Stimulated activated CD4-positive, alpha-beta T cell treated with anti-CD3 and anti-CD28 coated beads, Interleukin-12 subunit alpha, Interleukin-12 subunit beta, amount 100 ng/mL, for 48 hours (primary cell): Measurements from ENCODE around the gene MMS19.
A peak's percentile ranks its signal among the peaks of the same experiment; 100 is the strongest.

Experiments used
- DNase-seq, 3 donors: peaks; one replicate each; pipeline ENCODE4 v3.0.0-alpha.2; 2020; ENCODE audit warnings: low read depth in 2 of 3, low spot score in 1 of 3

The MMS19 gene, protein sequence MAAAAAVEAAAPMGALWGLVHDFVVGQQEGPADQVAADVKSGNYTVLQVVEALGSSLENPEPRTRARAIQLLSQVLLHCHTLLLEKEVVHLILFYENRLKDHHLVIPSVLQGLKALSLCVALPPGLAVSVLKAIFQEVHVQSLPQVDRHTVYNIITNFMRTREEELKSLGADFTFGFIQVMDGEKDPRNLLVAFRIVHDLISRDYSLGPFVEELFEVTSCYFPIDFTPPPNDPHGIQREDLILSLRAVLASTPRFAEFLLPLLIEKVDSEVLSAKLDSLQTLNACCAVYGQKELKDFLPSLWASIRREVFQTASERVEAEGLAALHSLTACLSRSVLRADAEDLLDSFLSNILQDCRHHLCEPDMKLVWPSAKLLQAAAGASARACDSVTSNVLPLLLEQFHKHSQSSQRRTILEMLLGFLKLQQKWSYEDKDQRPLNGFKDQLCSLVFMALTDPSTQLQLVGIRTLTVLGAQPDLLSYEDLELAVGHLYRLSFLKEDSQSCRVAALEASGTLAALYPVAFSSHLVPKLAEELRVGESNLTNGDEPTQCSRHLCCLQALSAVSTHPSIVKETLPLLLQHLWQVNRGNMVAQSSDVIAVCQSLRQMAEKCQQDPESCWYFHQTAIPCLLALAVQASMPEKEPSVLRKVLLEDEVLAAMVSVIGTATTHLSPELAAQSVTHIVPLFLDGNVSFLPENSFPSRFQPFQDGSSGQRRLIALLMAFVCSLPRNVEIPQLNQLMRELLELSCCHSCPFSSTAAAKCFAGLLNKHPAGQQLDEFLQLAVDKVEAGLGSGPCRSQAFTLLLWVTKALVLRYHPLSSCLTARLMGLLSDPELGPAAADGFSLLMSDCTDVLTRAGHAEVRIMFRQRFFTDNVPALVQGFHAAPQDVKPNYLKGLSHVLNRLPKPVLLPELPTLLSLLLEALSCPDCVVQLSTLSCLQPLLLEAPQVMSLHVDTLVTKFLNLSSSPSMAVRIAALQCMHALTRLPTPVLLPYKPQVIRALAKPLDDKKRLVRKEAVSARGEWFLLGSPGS

DNA sequence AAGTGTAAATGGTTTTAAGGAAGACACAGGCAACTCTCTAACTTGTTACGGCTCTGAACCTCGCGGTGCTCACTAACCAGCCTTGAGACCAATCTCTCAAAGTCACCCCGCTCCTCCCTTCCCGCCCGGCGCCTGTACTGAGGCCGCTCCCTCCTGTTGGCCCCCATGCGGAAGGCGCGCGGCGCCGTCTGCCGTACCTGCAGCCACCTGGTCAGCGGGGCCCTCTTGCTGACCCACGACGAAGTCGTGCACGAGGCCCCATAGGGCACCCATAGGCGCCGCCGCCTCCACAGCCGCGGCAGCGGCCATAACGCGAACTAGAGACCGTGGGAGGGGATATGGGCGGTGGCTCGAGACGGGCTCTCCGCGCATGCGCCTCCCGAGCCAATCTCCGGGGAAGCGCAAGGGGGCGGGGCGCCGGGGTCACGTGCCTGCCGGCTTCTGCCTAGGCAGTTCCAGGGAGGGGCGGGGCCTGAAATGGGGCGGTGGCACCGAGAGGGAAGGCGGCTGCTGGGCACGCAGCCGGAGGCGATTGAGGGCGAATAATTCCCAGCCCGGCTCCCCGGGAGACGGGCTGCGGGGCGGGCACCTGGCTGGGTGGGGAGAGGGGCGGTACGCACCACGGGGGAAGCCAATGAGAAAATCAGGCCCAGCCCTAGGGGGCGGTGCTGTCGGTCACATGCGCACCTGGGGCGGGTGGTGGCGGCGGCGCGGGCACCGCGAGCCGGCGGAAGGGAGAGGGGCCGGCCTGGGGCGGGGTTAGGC lies at the start of gene MMS19:
TSS of gene MMS19 (minus strand) at position 347 of the 765 bp plus-strand sequence. CDS start at position 309, 38 bp downstream.
- DNase-seq, result peak; percentile 97 to 100 (median 99)

DNA sequence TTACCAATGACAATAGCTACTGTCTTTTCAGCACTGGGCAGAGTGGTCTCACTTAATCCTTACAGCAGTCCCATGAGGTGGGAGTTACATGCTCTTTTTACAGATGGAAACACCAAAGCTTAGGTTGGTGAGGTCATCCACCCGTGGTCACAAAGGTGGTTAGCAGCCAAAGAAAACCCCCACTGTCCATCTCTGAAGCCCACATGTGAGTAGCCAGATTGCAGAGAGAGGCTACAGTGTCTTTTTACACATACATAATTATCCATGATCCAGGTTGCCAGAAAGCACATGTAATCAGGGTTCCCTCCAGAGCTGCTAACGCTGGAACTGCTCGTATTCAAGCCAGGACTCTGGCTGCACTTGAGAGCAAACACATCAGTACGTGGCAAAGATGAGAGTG lies 49.7 kb upstream of the MMS19 start:
- no peak for DNase-seq

- no peak for DNase-seq
These were observed 49.0 kb upstream of the MMS19 start for GRCh38 chr10:97547271-97547600.

DNA sequence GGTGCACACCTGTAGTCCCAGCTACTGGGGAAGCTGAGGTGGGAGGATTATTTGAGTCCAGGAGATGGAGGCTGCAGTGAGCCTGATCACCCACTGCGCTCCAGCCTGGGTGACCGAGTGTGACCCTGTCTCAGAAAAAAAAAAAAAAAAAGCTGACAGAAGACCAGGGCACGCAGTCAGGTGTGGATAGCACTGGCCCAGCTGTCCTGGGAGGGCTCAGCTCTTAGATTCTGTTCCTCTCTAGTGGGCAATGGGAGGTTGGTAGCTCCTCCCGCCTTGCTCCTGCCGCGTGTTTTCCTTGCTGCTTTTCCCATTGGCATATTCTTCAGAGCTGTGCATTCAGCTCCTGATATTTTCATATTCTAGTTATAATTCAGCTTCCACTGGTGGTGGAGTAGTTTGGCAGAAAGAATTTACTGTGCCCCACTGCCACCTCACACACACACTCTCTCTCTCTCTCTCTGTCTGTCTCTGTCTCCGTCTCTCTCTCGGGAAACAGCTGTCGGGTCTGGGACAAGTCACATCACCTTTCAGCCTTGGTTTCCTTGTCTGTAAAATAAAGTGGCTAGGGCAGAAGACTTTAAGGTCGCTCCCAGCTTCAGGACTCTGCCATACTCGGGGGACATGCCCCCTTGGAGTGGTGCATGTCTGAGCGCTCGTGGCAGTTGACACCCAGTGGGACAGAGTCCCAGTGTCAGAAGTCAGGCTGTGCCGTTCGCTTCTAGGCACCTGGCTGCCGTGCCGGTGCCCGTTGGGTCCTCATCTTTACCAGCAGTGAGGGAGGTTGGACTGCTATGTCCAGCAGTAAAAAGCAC lies 48.4 kb upstream of the MMS19 start:
- DNase-seq, result no peak

- DNase-seq, result peak; percentile 60 to 62 (median 62)
These were observed 44.9 kb upstream of the MMS19 start for GRCh38 chr10:97543025-97543546.

DNA sequence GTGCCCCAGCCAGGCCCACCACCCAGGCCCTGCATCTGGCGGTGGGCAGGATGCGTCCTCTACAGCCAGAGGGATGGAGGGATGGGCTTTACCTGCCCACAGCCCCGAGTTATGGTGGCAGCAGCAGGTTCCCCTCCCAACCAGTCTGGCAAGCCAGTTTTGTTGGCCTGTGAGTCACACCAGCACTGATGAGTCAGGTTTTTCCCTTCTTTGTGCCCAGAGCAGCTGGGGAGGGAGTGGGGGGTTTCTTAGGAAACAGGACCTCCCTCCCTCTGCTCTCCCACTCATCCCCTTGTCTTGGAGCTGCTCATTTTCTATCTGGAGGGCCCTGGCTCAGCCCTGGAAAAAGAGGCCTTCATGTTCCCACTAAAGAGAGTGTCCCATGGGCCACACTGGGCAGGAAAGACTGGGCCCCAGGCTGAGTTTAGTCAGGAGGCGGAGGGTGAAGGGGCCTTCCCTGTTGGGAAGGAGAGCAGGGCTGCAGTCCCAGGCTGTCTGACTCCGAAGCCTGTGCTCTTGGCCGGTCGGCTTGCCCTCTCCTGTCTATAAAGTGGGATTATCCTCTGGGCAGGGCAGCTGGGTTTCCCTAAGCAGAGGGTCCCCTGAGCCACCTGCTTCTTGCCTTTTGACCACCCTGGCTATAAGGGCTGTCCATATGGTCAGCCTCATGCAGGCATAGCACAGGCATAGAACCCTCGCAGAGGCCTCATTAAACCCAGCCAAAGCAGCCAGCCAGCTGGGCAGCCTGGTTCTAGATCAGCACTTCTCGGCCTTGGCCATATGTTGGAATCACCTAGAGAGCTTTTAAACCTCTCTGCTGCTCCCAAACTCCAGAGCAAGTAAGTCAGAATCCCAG lies 44.2 kb upstream of the MMS19 start:
- DNase-seq, result peak in 2 of 3 donors; percentile 12 to 32

DNA sequence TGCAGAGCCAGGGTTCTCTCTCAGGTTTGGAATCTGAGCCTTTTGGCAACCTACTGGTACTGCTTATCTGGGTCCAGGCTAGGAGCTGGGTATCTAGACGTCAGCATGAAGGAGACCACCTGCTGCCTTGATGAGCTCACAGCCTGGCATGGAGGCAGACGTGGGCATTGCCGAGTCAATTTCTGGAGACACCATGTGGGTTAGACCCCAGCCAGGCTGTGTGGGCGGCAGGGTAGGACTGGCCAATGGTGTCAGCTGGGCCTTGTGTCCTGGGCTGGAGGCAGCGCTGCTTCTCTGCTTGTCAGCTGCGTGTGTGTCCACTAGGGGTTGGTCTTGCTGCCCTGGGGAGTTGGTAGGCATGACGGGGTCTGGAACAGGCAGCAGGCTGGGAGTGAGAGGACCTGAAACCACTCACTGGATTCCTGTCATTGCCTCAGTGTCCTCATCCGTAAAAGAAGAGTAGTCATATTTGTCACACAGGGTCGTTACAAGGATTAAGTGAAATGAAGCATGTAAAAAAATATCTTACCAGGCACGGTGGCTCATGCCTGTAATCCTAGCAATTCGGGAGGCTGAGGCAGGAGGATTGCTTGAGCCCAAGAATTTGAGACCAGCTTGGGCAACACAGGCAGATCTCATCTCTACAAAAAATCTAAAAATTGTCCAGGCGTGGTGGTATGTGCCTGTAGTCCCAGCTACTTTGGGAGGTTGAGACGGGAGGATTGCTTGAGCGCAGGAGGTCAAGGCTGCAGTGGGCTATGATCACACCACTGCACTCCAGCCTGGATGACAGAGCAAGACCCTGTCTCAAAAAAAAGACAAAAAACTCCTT lies 42.7 kb upstream of the MMS19 start:
- no peak for DNase-seq

GRCh38 chr10:97539523-97540200 lies 41.4 kb upstream of the MMS19 start:
- no peak for DNase-seq

DNA sequence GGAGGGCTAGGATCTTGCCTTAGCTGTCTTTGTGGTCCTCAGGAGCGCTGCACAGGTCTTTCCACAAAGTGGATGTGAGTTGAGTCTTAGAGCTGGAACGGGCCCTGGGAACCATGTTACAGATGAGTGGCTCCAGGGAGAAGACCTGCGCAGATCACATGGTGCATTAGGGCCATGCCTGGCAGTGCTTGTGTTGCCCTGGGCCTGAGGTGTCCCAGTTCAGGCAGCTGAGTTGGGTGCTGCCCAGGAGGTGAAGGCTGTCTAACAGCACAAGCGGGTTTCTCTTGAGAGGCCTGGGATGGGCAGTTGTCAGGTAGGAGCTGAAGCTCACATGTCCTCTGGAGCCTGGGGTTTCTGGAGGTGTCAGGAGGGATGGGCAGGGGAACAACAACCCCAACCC lies 40.6 kb upstream of the MMS19 start:
- no peak for DNase-seq

DNA sequence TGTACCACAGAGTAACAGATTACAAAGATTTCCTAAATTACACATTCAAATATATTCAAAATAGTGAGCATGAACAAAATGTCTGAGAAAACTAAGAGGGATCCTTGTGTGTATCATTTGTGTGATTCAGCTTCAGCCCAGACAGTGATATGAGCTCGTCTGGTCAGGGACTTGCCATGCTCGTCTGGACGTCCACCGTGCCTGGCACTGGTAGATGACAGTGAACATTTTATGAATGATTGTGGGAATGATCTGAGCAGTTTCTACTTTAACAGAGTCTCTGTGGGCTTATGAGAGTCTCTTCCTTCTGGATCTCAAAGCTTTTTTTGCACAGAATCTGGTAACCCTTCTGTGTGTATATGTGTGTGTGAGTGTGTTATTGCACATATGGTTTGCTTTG lies 40.2 kb upstream of the MMS19 start:
- no peak for DNase-seq

GRCh38 chr10:97537186-97537869 lies 39.1 kb upstream of the MMS19 start:
- DNase-seq, result no peak

DNA sequence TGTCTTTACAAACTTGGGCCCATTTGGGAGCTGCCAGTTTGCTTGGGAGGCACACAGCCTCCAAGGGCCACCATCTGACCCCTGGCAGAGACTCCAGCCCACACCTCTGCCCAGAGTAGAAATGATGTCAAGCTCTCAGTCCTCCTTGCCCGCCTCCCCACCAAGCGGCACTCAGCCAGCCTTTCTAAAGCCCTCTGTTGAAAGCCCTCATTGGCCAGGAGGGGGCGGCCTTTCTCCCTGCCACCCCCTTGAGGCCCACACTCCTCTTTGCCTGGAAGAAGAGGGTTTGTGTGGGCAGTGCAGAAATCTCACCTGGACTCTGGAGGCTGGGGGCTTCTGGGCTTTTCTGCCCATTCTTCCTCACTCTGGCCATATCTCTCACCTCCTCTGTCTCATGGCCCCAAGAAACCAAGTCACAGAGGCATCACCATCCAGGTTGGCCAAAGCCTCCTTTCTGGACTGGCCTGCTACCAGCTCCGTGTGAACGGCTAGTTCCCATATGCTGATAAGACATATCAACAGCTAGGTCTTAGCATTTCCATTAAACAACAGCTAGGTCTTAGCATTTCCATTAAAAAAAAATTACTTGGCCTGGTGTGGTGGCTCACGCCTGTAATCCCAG lies 36.6 kb upstream of the MMS19 start:
- DNase-seq, result peak in 2 of 3 donors; percentile 26 to 38

GRCh38 chr10:97533888-97534287 lies 35.7 kb upstream of the MMS19 start:
- no peak for DNase-seq

GRCh38 chr10:97532935-97533671 lies 34.9 kb upstream of the MMS19 start:
- no peak for DNase-seq

DNA sequence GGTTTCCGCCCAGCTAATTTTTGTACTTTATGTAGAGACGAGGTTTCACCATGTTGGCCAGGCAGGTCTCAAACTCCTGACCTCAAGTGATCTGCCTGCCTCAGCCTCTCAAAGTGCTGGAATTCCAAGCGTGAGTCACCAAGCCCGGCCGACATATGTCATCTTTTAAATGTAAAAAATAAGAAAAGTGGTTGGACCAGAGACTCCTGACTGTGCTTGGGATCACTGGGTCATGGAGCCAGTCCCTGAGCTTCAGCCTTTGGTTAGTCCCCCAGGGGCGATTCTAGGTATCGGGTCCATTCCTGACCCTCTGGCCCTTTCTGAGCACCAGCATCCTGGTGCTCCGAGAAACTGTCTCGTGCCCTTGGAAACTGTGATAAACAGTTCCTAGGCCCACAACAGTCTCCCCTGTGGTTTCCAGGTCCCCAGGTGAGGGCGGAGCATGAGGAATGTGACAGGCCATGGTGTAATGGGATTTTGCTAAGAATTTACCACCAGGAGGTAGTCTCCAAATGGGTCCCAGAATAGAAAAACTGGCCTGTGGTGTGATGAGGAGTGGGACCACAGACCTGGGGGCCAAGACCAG lies 33.3 kb upstream of the MMS19 start:
- DNase-seq, result no peak
